SK-N-SH treated with all-trans-retinoic acid at 6 μM for 48 hours (cell line): ENCODE results near the gene SIM2.

ENCODE experiments used
- ATAC-seq: fragments of 200-7000 bp; cut with Tn5 transposase; 3 replicates; pipeline ENCODE4 v1.9.1; 2020; ENCODE audit warnings: mild to moderate bottlenecking, moderate library complexity
- ARNTL ChIP-seq: fragments of 450-650 bp; formaldehyde crosslinking; IDR thresholded peaks from 2 replicates; pipeline ENCODE4 v1.5.0; 2020; ENCODE audit warnings: low read depth, mild to moderate bottlenecking, moderate library complexity, borderline replicate concordance
- BACH2 ChIP-seq: fragments of 250-450 bp; sonication (Bioruptor Pico); IDR thresholded peaks from 2 replicates; pipeline ENCODE4 v1.9.0; 2021; ENCODE audit warnings: mild to moderate bottlenecking, borderline replicate concordance
- CREB5 ChIP-seq: fragments of 250-450 bp; sonication (Bioruptor Pico); IDR thresholded peaks from 2 replicates; pipeline ENCODE4 v1.5.1; 2020; ENCODE audit warnings: low read depth, mild to moderate bottlenecking, moderate library complexity
- CSDC2 ChIP-seq: fragments of 250-450 bp; sonication (Bioruptor Pico); IDR thresholded peaks from 2 replicates; pipeline ENCODE4 v1.5.0; 2020; ENCODE audit warnings: mild to moderate bottlenecking, moderate library complexity
- CSRNP3 ChIP-seq: fragments of 250-450 bp; sonication (Bioruptor Pico); IDR thresholded peaks from 2 replicates; pipeline ENCODE4 v1.5.1; 2021; ENCODE audit warnings: mild to moderate bottlenecking, moderate library complexity
- GLIS3 ChIP-seq: fragments of 250-450 bp; sonication (Bioruptor Pico); IDR thresholded peaks from 2 replicates; pipeline ENCODE4 v1.5.0; 2020; ENCODE audit warnings: mild to moderate bottlenecking, moderate library complexity
- ISL1 ChIP-seq: fragments of 250-450 bp; sonication (Bioruptor Pico); IDR thresholded peaks from 2 replicates; pipeline ENCODE4 v2.1.2; 2022; ENCODE audit warnings: mild to moderate bottlenecking, moderate library complexity
- POU6F1 ChIP-seq: fragments of 250-450 bp; sonication (Bioruptor Pico); IDR thresholded peaks from 2 replicates; pipeline ENCODE4 v1.8.0; 2021; ENCODE audit warnings: low read depth, mild to moderate bottlenecking, moderate library complexity, borderline replicate concordance
- PPARA ChIP-seq: fragments of 250-450 bp; sonication (Bioruptor Pico); IDR thresholded peaks from 2 replicates; pipeline ENCODE4 v1.5.0; 2020; ENCODE audit warnings: mild to moderate bottlenecking, borderline replicate concordance
- SNAI2 ChIP-seq: fragments of 250-450 bp; sonication (Bioruptor Pico); IDR thresholded peaks from 2 replicates; pipeline ENCODE4 v1.5.0; 2020; ENCODE audit warnings: mild to moderate bottlenecking, moderate library complexity
- TCF4 ChIP-seq: fragments of 250-450 bp; sonication (Bioruptor Pico); IDR thresholded peaks from 2 replicates; pipeline ENCODE4 v1.8.0; 2021; ENCODE audit warnings: mild to moderate bottlenecking, moderate library complexity, borderline replicate concordance
- TSHZ2 ChIP-seq: fragments of 250-450 bp; sonication (Bioruptor Pico); IDR thresholded peaks from 2 replicates; pipeline ENCODE4 v1.5.0; 2020; ENCODE audit warnings: mild to moderate bottlenecking, moderate library complexity
- ZC3H10 ChIP-seq: fragments of 250-450 bp; sonication (Bioruptor Pico); IDR thresholded peaks from 2 replicates; pipeline ENCODE4 v1.5.1; 2021; ENCODE audit warnings: mild to moderate bottlenecking, moderate library complexity
- ZFP3 ChIP-seq: fragments of 250-450 bp; sonication (Bioruptor Pico); IDR thresholded peaks from 2 replicates; pipeline ENCODE4 v1.5.0; 2020; ENCODE audit warnings: mild to moderate bottlenecking, moderate library complexity
- ZNF565 ChIP-seq: fragments of 450-650 bp; formaldehyde crosslinking; conservative IDR thresholded peaks from 2 replicates; pipeline ENCODE4 v1.5.0; 2020; ENCODE audit warnings: low read depth, mild to moderate bottlenecking, moderate library complexity

Gene SIM2

GRCh38 chr21:36690628-36691554 is 8.0 kb upstream of the SIM2 start:
- ATAC-seq: no peak

GRCh38 chr21:36691555-36692041 is 7.3 kb upstream of the SIM2 start:
- no peak for ATAC-seq
- no peak for TF ChIP-seq ARNTL (CRISPR knock-in tag)
- TF ChIP-seq ZC3H10 (CRISPR knock-in tag): no peak
- no peak for TF ChIP-seq CSDC2 (CRISPR knock-in tag)
- TF ChIP-seq ZFP3 (CRISPR knock-in tag): no peak
- no peak for TF ChIP-seq POU6F1 (CRISPR knock-in tag)
- TF ChIP-seq TSHZ2 (CRISPR knock-in tag): no peak
- TF ChIP-seq SNAI2: no peak
- no peak for TF ChIP-seq PPARA (CRISPR knock-in tag)

More at GRCh38 chr21:36690628-36691554, 8.0 kb upstream of the SIM2 start:
- no peak for TF ChIP-seq POU6F1 (CRISPR knock-in tag)
- TF ChIP-seq TSHZ2 (CRISPR knock-in tag): no peak
- TF ChIP-seq CSRNP3 (CRISPR knock-in tag): no peak
- no peak for TF ChIP-seq PPARA (CRISPR knock-in tag)
- TF ChIP-seq CREB5 (CRISPR knock-in tag): no peak
- no peak for TF ChIP-seq ARNTL (CRISPR knock-in tag)
- TF ChIP-seq ISL1 (CRISPR knock-in tag): no peak
- TF ChIP-seq BACH2 (CRISPR knock-in tag): no peak
- TF ChIP-seq ZNF565 (CRISPR knock-in tag): no peak
- no peak for TF ChIP-seq TCF4 (CRISPR knock-in tag)
- no peak for TF ChIP-seq GLIS3
- TF ChIP-seq, all 23 proteins: peak for 0
